Measurements from ENCODE around the gene ITIH4. TPM values are rescaled to one million over a fixed set of nuclear protein-coding genes. Genes with fewer than 3 reads are reported as not detected.

ITIH4 gene
- total RNA-seq, 3 donors from 2014 or later, result 5.6 to 9.5 (median 5.8) TPM

DNA sequence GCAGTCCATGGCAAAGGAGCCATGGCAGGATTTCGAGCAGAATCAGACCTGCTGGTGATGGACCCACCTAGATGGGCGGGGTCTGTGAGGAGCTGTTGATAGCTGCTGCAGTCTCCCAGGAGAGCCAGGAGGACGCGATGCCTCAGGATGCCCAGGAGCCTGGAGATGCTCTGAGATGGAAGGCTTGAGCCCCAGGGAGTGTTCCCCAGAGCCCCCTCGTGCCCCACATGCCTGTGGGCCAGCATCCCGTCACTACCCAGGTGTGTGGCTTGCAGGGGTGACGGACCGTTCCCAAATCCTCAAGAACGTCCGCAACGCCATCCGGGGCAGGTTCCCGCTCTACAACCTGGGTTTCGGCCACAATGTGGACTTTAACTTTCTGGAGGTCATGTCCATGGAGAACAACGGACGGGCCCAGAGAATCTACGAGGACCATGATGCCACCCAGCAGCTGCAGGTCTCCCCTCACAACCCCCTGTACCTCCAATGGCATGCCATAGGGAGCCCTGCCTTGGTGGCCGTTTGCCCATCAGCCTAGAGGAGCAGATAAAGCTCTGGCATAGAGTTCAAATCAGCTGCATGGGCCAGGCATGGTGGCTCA is 46.4 kb downstream of the ITIH4 start:
- H3K9me3 ChIP-seq, result no peaks in the 10 kb centered on the region
- H3K4me3 ChIP-seq, result no peak overlapping the region
- H3K27ac ChIP-seq, result no peak overlapping the region
- DNase-seq (ENCODE audit: low spot score in 2 of 2), result peak in 1 of 2 donors; percentile 43
- no peaks in the 10 kb centered on the region for H3K27me3 ChIP-seq
- intact Hi-C loops (cut with DNase I; ENCODE audit: low total_unique reads), result no loop called here
- no peaks in the 10 kb centered on the region for H3K36me3 ChIP-seq
- H3K4me1 ChIP-seq, result no peaks in the 10 kb centered on the region
- TF ChIP-seq CTCF (IDR thresholded peaks at IDR 0.05), result no peak
- TF ChIP-seq POLR2AphosphoS5 (IDR thresholded peaks at IDR 0.05), result no peak
- no peak for TF ChIP-seq POLR2A (IDR thresholded peaks at IDR 0.05)

GRCh38 chr3:52783211-52783555 is 47.3 kb downstream of the ITIH4 start:
- Histone ChIP-seq H3K4me3 (no peak overlapping the region), H3K9me3 (no peaks in the 10 kb centered on the region), H3K27me3 (no peaks in the 10 kb centered on the region), H3K36me3 (no peaks in the 10 kb centered on the region), H3K4me1 (no peaks in the 10 kb centered on the region), H3K27ac (no peak overlapping the region)
- DNase-seq (ENCODE audit: low spot score in 2 of 2), result peak in 1 of 2 donors; percentile 17
- intact Hi-C loops (cut with DNase I; ENCODE audit: low total_unique reads), result no loop called here
- TF ChIP-seq POLR2AphosphoS5 (IDR thresholded peaks at IDR 0.05), result no peak
- no peak for TF ChIP-seq CTCF (IDR thresholded peaks at IDR 0.05)
- no peak for TF ChIP-seq POLR2A (IDR thresholded peaks at IDR 0.05)

- TF ChIP-seq POLR2A (IDR thresholded peaks at IDR 0.05), result no peak
- peak in 1 of 2 donors; percentile 35 for DNase-seq (ENCODE audit: low spot score in 2 of 2)
- Histone ChIP-seq H3K36me3 (no peaks in the 10 kb centered on the region), H3K9me3 (no peaks in the 10 kb centered on the region), H3K27ac (no peak overlapping the region), H3K4me1 (no peaks in the 10 kb centered on the region), H3K4me3 (no peak overlapping the region), H3K27me3 (no peaks in the 10 kb centered on the region)
- intact Hi-C loops (cut with DNase I; ENCODE audit: low total_unique reads), result no loop called here
Measured at GRCh38 chr3:52782412-52783210, 47.9 kb downstream of the ITIH4 start.

- Histone ChIP-seq H3K4me3 (no peak overlapping the region), H3K36me3 (no peaks in the 10 kb centered on the region), H3K9me3 (no peaks in the 10 kb centered on the region), H3K4me1 (no peaks in the 10 kb centered on the region), H3K27me3 (no peaks in the 10 kb centered on the region), H3K27ac (no peak overlapping the region)
- intact Hi-C loops (cut with DNase I; ENCODE audit: low total_unique reads), result no loop called here
- DNase-seq (ENCODE audit: low spot score in 2 of 2), result no peak
- TF ChIP-seq POLR2A (IDR thresholded peaks at IDR 0.05) (no peak), POLR2AphosphoS5 (IDR thresholded peaks at IDR 0.05) (no peak), CTCF (IDR thresholded peaks at IDR 0.05) (no peak)
Measured at GRCh38 chr3:52781741-52782140, 48.7 kb downstream of the ITIH4 start.

DNA sequence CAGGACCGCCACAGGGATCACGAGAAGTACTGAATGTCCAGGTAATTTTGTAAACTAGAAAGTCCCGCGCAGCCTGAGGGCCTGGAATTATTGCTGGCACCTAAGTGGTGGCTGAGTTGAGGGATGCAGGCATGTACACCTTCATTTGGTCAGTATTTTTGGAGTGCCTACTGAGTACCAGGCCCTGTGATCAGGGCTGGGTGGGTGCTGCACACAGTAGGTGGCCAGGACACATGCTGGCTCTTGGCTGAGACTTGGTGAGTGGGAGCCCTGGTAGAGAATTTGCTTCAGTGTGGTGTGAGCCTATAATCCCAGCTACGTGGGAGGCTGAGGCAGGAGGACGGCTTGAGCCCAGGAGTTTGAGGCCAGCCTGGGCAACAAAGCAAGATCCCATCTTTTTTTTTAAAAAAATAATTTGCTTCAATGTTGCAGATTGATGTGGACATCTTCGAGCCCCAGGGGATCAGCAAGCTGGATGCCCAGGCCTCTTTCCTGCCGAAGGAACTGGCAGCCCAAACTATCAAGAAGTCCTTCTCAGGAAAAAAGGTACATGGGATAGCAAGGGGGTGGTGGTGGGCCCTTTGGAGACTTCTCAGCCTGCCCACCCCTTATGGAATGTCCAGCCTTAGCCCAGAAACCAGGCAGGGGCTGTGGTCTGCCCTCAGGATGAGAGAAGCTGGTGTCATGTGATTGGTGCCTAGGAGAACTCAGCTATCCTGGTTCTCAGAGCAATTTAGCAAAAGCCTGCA is 50.5 kb downstream of the ITIH4 start:
- TF ChIP-seq POLR2AphosphoS5 (IDR thresholded peaks at IDR 0.05) (no peak), POLR2A (IDR thresholded peaks at IDR 0.05) (no peak), CTCF (IDR thresholded peaks at IDR 0.05) (no peak)

More for the DNA sequence above, 50.5 kb downstream of the ITIH4 start:
- no peak for DNase-seq (ENCODE audit: low spot score in 2 of 2)
- H3K4me3 ChIP-seq, result no peak overlapping the region
- H3K9me3 ChIP-seq, result no peaks in the 10 kb centered on the region
- H3K4me1 ChIP-seq, result no peaks in the 10 kb centered on the region
- intact Hi-C loops (cut with DNase I; ENCODE audit: low total_unique reads), result no loop called here
- no peaks in the 10 kb centered on the region for H3K27me3 ChIP-seq
- H3K27ac ChIP-seq, result no peak overlapping the region
- no peaks in the 10 kb centered on the region for H3K36me3 ChIP-seq

Measured in breast epithelium (tissue), 4 donors.